ENCODE results near the gene PRKCH.
"Not testable (repeated sequence)": the region's sequence is repeated elsewhere in the genome, so short reads cannot be mapped to it uniquely, and the experiment has no call there.

The PRKCH gene

GRCh38 chr14:61388976-61389576 lies 67.7 kb downstream of the PRKCH start:
- no peak for DNase-seq

GRCh38 chr14:61391119-61391518 lies 69.7 kb downstream of the PRKCH start:
- DNase-seq: no peak

- DNase-seq: no peak
These were observed 70.9 kb downstream of the PRKCH start for GRCh38 chr14:61392297-61392696.

- DNase-seq: no peak
These were observed 73.2 kb downstream of the PRKCH start for GRCh38 chr14:61394542-61394941.

GRCh38 chr14:61395115-61395725 lies 73.8 kb downstream of the PRKCH start:
- no peak for DNase-seq

- DNase-seq: no peak
These were observed 74.9 kb downstream of the PRKCH start for GRCh38 chr14:61396279-61396678.

- no peak for DNase-seq
These were observed 75.3 kb downstream of the PRKCH start for GRCh38 chr14:61396694-61397093.

- DNase-seq: no peak
These were observed 76.2 kb downstream of the PRKCH start for GRCh38 chr14:61397615-61398014.

- DNase-seq: no peak
These were observed 76.8 kb downstream of the PRKCH start for GRCh38 chr14:61398221-61398620.

GRCh38 chr14:61399365-61399764 lies 78.0 kb downstream of the PRKCH start:
- DNase-seq: no peak

- no peak for DNase-seq
These were observed 80.1 kb downstream of the PRKCH start for GRCh38 chr14:61401461-61401860.

- DNase-seq: no peak
These were observed 82.0 kb downstream of the PRKCH start for GRCh38 chr14:61403411-61403810.

GRCh38 chr14:61404637-61405036 lies 83.3 kb downstream of the PRKCH start:
- no peak for DNase-seq

- DNase-seq: no peak
These were observed 84.8 kb downstream of the PRKCH start for GRCh38 chr14:61406198-61406597.

GRCh38 chr14:61406675-61407074 lies 85.3 kb downstream of the PRKCH start:
- no peak for DNase-seq

GRCh38 chr14:61408498-61408897 lies 87.1 kb downstream of the PRKCH start:
- no peak for DNase-seq

- no peak for DNase-seq
These were observed 88.4 kb downstream of the PRKCH start for GRCh38 chr14:61409782-61410181.

- DNase-seq: not testable (repeated sequence)
These were observed 94.6 kb downstream of the PRKCH start for GRCh38 chr14:61415934-61416333.

GRCh38 chr14:61416591-61416990 lies 95.2 kb downstream of the PRKCH start:
- DNase-seq: no peak

GRCh38 chr14:61417141-61417540 lies 95.8 kb downstream of the PRKCH start:
- DNase-seq: no peak

GRCh38 chr14:61417883-61418455 lies 96.6 kb downstream of the PRKCH start:
- DNase-seq: no peak

GRCh38 chr14:61418746-61419145 lies 97.4 kb downstream of the PRKCH start:
- DNase-seq: no peak

GRCh38 chr14:61419201-61419600 lies 97.8 kb downstream of the PRKCH start:
- no peak for DNase-seq
